GM19395 (cell line): Measurements from ENCODE around the gene FAM180A.

Experiments
- ATAC-seq: cut with Tn5 transposase; IDR thresholded peaks from one replicate; pipeline ENCODE4 v1.9.1; 2021; ENCODE audit warnings: mild to moderate bottlenecking, moderate library complexity; ENCODE audit not compliant: unreplicated experiment

FAM180A gene

GRCh38 chr7:135771961-135772638 lies 23.5 kb upstream of the FAM180A start:
- no peak for ATAC-seq

- no peak for ATAC-seq
These were observed 22.4 kb upstream of the FAM180A start for GRCh38 chr7:135771051-135771450.

GRCh38 chr7:135770139-135770710 lies 21.6 kb upstream of the FAM180A start:
- no peak for ATAC-seq

- no peak for ATAC-seq
These were observed 20.6 kb upstream of the FAM180A start for GRCh38 chr7:135769005-135769802.

- ATAC-seq, result no peak
These were observed 19.9 kb upstream of the FAM180A start for GRCh38 chr7:135768467-135768866.

GRCh38 chr7:135768064-135768463 lies 19.5 kb upstream of the FAM180A start:
- no peak for ATAC-seq

GRCh38 chr7:135763261-135763660 lies 14.6 kb upstream of the FAM180A start:
- ATAC-seq, result no peak

- no peak for ATAC-seq
These were observed 13.3 kb upstream of the FAM180A start for GRCh38 chr7:135761751-135762488.

GRCh38 chr7:135759532-135759931 lies 10.9 kb upstream of the FAM180A start:
- ATAC-seq, result no peak

GRCh38 chr7:135758531-135758932 lies 9.9 kb upstream of the FAM180A start:
- no peak for ATAC-seq

- no peak for ATAC-seq
These were observed 9.3 kb upstream of the FAM180A start for GRCh38 chr7:135757719-135758411.

GRCh38 chr7:135756191-135756590 lies 7.6 kb upstream of the FAM180A start:
- ATAC-seq, result no peak

GRCh38 chr7:135755351-135755753 lies 6.7 kb upstream of the FAM180A start:
- no peak for ATAC-seq

- no peak for ATAC-seq
These were observed 5.2 kb upstream of the FAM180A start for GRCh38 chr7:135753616-135754413.

GRCh38 chr7:135747366-135747765 lies 1.2 kb downstream of the FAM180A start:
- ATAC-seq, result no peak

GRCh38 chr7:135745703-135746312 lies 2.8 kb downstream of the FAM180A start:
- no peak for ATAC-seq

GRCh38 chr7:135744938-135745702 lies 3.5 kb downstream of the FAM180A start:
- ATAC-seq, result no peak

GRCh38 chr7:135743907-135744731 lies 4.5 kb downstream of the FAM180A start:
- no peak for ATAC-seq
